Gastroesophageal sphincter (tissue), 4 donors: ENCODE measurements around the gene MRGPRE. TPM values are rescaled to one million over a fixed set of nuclear protein-coding genes. Genes with fewer than 3 reads are reported as not detected.

Experiments used
- ATAC-seq: fragments of 150-250 bp; one replicate; pipeline ENCODE4 v1.9.1; 2016; ENCODE audit warnings: mild to moderate bottlenecking, moderate library complexity
- H3K27ac ChIP-seq, 4 donors: fragments of 200-600 bp; sonication (generic) in 3 of 4; 1 replicate in 3 of 4; 2 replicates in 1 of 4; pipeline ENCODE4 v1.5.1; 2016 to 2019
- H3K27me3 ChIP-seq: fragments of 200-600 bp; sonication (generic); one replicate; pipeline ENCODE4 v1.5.1; 2019
- H3K36me3 ChIP-seq, 2 donors: fragments of 200-600 bp; sonication (generic); one replicate each; pipeline ENCODE4 v1.5.1; 2019; ENCODE audit warnings: control low read depth in 1 of 2
- H3K4me1 ChIP-seq, 3 donors: fragments of 200-600 bp; sonication (generic); 1 replicate in 2 of 3; 2 replicates in 1 of 3; pipeline ENCODE4 v1.5.1; 2016 to 2019; ENCODE audit warnings: control low read depth in 2 of 3
- H3K4me3 ChIP-seq, 2 donors: fragments of 200-600 bp; sonication (generic); one replicate each; pipeline ENCODE4 v1.5.1; 2019; ENCODE audit warnings: mild to moderate bottlenecking in 1 of 2, moderate library complexity in 1 of 2
- H3K9me3 ChIP-seq, 3 donors: fragments of 200-600 bp; sonication (generic); one replicate each; pipeline ENCODE4 v1.5.1; 2017 to 2019; ENCODE audit warnings: control low read depth in 2 of 3
- CTCF ChIP-seq, 4 experiments: fragments of 200-600 bp in 2 of 4; fragments of 450-650 bp in 2 of 4; sonication (generic) in 1 of 4; IDR thresholded peaks; one replicate each; pipeline ENCODE4 v1.5.1; 2017 to 2019; ENCODE audit warnings: antibody characterized with exemption in 4 of 4, mild to moderate bottlenecking in 2 of 4, moderate library complexity in 2 of 4
- EP300 ChIP-seq: sonication (generic); formaldehyde crosslinking; IDR thresholded peaks from one replicate; pipeline ENCODE4 v1.6.1; 2017; ENCODE audit warnings: antibody characterized with exemption, mild to moderate bottlenecking
- POLR2A ChIP-seq, 2 donors: fragments of 450-650 bp; IDR thresholded peaks; one replicate each; pipeline ENCODE4 v1.6.1; 2017; ENCODE audit warnings: antibody characterized with exemption in 2 of 2, mild to moderate bottlenecking in 2 of 2, moderate library complexity in 1 of 2
- POLR2AphosphoS5 ChIP-seq: sonication (generic); formaldehyde crosslinking; IDR thresholded peaks from one replicate; pipeline ENCODE4 v1.6.1; 2017; ENCODE audit warnings: antibody characterized with exemption
- WGBS, 2 donors: methylation state at CpG; one replicate each; pipeline ENCODE4 v1.1.5; 2018; ENCODE audit warnings: low coverage in 1 of 2; 5-methylcytosine and 5-hydroxymethylcytosine counted together
- total RNA-seq, 4 donors: library from RNA; depleted of rRNA; stranded (reverse); fragments of >200 nt; gene quantifications; one replicate each; pipeline ENCODE4 v1.1.0, GENCODE V29; 2016

The MRGPRE gene
- total RNA-seq, 4 donors from 2014 or later, result not detected

GRCh38 chr11:3245071-3245470, 12.9 kb upstream of the MRGPRE start:
- no peaks in the 10 kb centered on the region for H3K9me3 ChIP-seq
- H3K4me1 ChIP-seq, result no peaks in the 10 kb centered on the region
- H3K36me3 ChIP-seq, result no peaks in the 10 kb centered on the region
- no peak overlapping the region for H3K27ac ChIP-seq
- H3K27me3 ChIP-seq, result no peaks in the 10 kb centered on the region
- TF ChIP-seq POLR2AphosphoS5 (no peak), EP300 (no peak)
- no peak for ATAC-seq
- H3K4me3 ChIP-seq, result no peak overlapping the region

GRCh38 chr11:3243880-3244279, 11.7 kb upstream of the MRGPRE start:
- WGBS, 2 donors, result 53 to 77% methylated on average over 1 of the region's 1 CpG
- no peak for ATAC-seq
- Histone ChIP-seq H3K27me3 (no peaks in the 10 kb centered on the region), H3K4me3 (no peak overlapping the region), H3K27ac (no peak overlapping the region), H3K4me1 (no peaks in the 10 kb centered on the region), H3K36me3 (no peaks in the 10 kb centered on the region), H3K9me3 (no peaks in the 10 kb centered on the region)
- TF ChIP-seq CTCF (IDR thresholded peaks at IDR 0.05), result no peak
- TF ChIP-seq POLR2AphosphoS5, result no peak
- TF ChIP-seq POLR2A (IDR thresholded peaks at IDR 0.05), result no peak
- no peak for TF ChIP-seq EP300

GRCh38 chr11:3237119-3237518, 4.9 kb upstream of the MRGPRE start:
- no peak for TF ChIP-seq POLR2A (IDR thresholded peaks at IDR 0.05)
- TF ChIP-seq CTCF (IDR thresholded peaks at IDR 0.05), result no peak
- no peak for TF ChIP-seq POLR2AphosphoS5
- TF ChIP-seq EP300, result no peak
- H3K4me1 ChIP-seq, result peaks cover 0 to 2% (median 0%) of the 10 kb centered on the region in 3 donors
- H3K4me3 ChIP-seq, result no peak overlapping the region
- ATAC-seq, result no peak
- peaks cover 3% of the 10 kb centered on the region for H3K27me3 ChIP-seq
- 89 to 94% methylated on average over 2 of the region's 2 CpGs for WGBS, 2 donors
- H3K9me3 ChIP-seq, result no peaks in the 10 kb centered on the region
- H3K36me3 ChIP-seq, result no peaks in the 10 kb centered on the region
- H3K27ac ChIP-seq, result no peak overlapping the region

GRCh38 chr11:3234846-3235245, 2.6 kb upstream of the MRGPRE start:
- H3K27ac ChIP-seq, result no peak overlapping the region
- H3K4me3 ChIP-seq, result no peak overlapping the region
- ATAC-seq, result no peak
- no peaks in the 10 kb centered on the region for H3K9me3 ChIP-seq
- peaks cover 0 to 8% (median 0%) of the 10 kb centered on the region in 3 donors for H3K4me1 ChIP-seq
- 61 to 63% methylated on average over 3 to 7 of the region's 7 CpGs for WGBS, 2 donors
- TF ChIP-seq CTCF (IDR thresholded peaks at IDR 0.05) (no peak), POLR2A (IDR thresholded peaks at IDR 0.05) (no peak), EP300 (no peak), POLR2AphosphoS5 (no peak)
- peaks cover 26% of the 10 kb centered on the region for H3K27me3 ChIP-seq
- H3K36me3 ChIP-seq, result no peaks in the 10 kb centered on the region

- Histone ChIP-seq H3K4me3 (no peak overlapping the region), H3K27ac (no peak overlapping the region), H3K36me3 (no peaks in the 10 kb centered on the region), H3K9me3 (no peaks in the 10 kb centered on the region), H3K27me3 (peaks cover 44% of the 10 kb centered on the region), H3K4me1 (peaks cover 0 to 8% (median 0%) of the 10 kb centered on the region in 3 donors)
- 88 to 93% methylated on average over 3 to 11 of the region's 21 CpGs for WGBS, 2 donors
- no peak for ATAC-seq
- TF ChIP-seq CTCF (IDR thresholded peaks at IDR 0.05), result no peak
- TF ChIP-seq EP300, result no peak
- TF ChIP-seq POLR2A (IDR thresholded peaks at IDR 0.05), result no peak
- no peak for TF ChIP-seq POLR2AphosphoS5
Observed at GRCh38 chr11:3232956-3233355, 739 bp upstream of the MRGPRE start.

- WGBS, 2 donors, result 46% methylated on average over 4 of the region's 6 CpGs; no CpG with 5 or more reads in 1 of the 2 donors
- H3K36me3 ChIP-seq, result no peaks in the 10 kb centered on the region
- peaks cover 51% of the 10 kb centered on the region for H3K27me3 ChIP-seq
- H3K4me3 ChIP-seq, result no peak overlapping the region
- H3K27ac ChIP-seq, result no peak overlapping the region
- TF ChIP-seq EP300, result no peak
- no peak for TF ChIP-seq POLR2AphosphoS5
- TF ChIP-seq POLR2A (IDR thresholded peaks at IDR 0.05), result no peak
- no peak for TF ChIP-seq CTCF (IDR thresholded peaks at IDR 0.05)
- no peaks in the 10 kb centered on the region for H3K9me3 ChIP-seq
- no peak for ATAC-seq
- peaks cover 0 to 8% (median 0%) of the 10 kb centered on the region in 3 donors for H3K4me1 ChIP-seq
Observed at GRCh38 chr11:3231550-3231850, 717 bp downstream of the MRGPRE start.
